ENCODE measurements around the gene DESI1. TPM values are rescaled to one million over a fixed set of nuclear protein-coding genes. Genes with fewer than 3 reads are reported as not detected.
"Not testable (repeated sequence)": the region's sequence is repeated elsewhere in the genome, so short reads cannot be mapped to it uniquely, and the experiment has no call there.

The DESI1 gene
- polyA plus RNA-seq, 1 donor from 2014 or later = 27.5 TPM

- Histone ChIP-seq H3K27me3 (ENCODE audit: insufficient read depth, low read depth, low read length) (no peaks in the 10 kb centered on the region), H3K4me2 (ENCODE audit: low read length) (no peak overlapping the region), H4K20me1 (ENCODE audit: insufficient read depth) (no peaks in the 10 kb centered on the region), H3K4me3 (ENCODE audit: low read length) (no peak overlapping the region), H2AFZ (ENCODE audit: low read depth, low read length) (no peak overlapping the region), H3K9me3 (ENCODE audit: low read length) (no peaks in the 10 kb centered on the region), H3K9ac (ENCODE audit: low read length) (no peak overlapping the region), H3K9me2 (ENCODE audit: insufficient read depth, low read length) (no peaks in the 10 kb centered on the region), H3F3A (ENCODE audit: insufficient read depth, low read length, poor library complexity, severe bottlenecking) (no peaks in the 10 kb centered on the region), H3K79me2 (replicated peaks; ENCODE audit: insufficient read depth, low read length) (no peaks in the 10 kb centered on the region), H3K36me3 (ENCODE audit: insufficient read depth, low read length) (peaks cover under 1% of the 10 kb centered on the region), H3K27ac (ENCODE audit: low read length) (no peak overlapping the region)
- TF ChIP-seq EP300 (conservative IDR thresholded peaks at IDR 0.05; ENCODE audit: poor library complexity, severe bottlenecking) = no peak
- TF ChIP-seq CTCF (IDR thresholded peaks at IDR 0.05; ENCODE audit: poor library complexity, severe bottlenecking) = no peak
- TF ChIP-seq RAD21 (conservative IDR thresholded peaks at IDR 0.05) = no peak
- no peak for TF ChIP-seq EZH2 (IDR thresholded peaks at IDR 0.05; ENCODE audit: borderline replicate concordance, insufficient read depth, low read length, poor library complexity, severe bottlenecking)
- TF ChIP-seq POLR2AphosphoS5 (IDR thresholded peaks at IDR 0.05) = no peak
- no peak for TF ChIP-seq TAF1 (IDR thresholded peaks at IDR 0.05; ENCODE audit: low read depth)
- TF ChIP-seq REST (IDR thresholded peaks at IDR 0.05; ENCODE audit: borderline replicate concordance) = no peak
- TF ChIP-seq MXI1 (conservative IDR thresholded peaks at IDR 0.05; ENCODE audit: poor library complexity, severe bottlenecking) = no peak
- TF ChIP-seq SMC3 (conservative IDR thresholded peaks at IDR 0.05; ENCODE audit: poor library complexity) = no peak
Observed at GRCh38 chr22:41636467-41636866, 15.6 kb upstream of the DESI1 start.

- H3K9me3 ChIP-seq (ENCODE audit: low read length); H3K9me2 ChIP-seq (ENCODE audit: insufficient read depth, low read length); H3K4me2 ChIP-seq (ENCODE audit: low read length); H3K79me2 ChIP-seq (replicated peaks; ENCODE audit: insufficient read depth, low read length); H3K4me3 ChIP-seq (ENCODE audit: low read length); H3K27me3 ChIP-seq (ENCODE audit: insufficient read depth, low read depth, low read length); H3K36me3 ChIP-seq (ENCODE audit: insufficient read depth, low read length); H3K27ac ChIP-seq (ENCODE audit: low read length); H3F3A ChIP-seq (ENCODE audit: insufficient read depth, low read length, poor library complexity, severe bottlenecking); H3K9ac ChIP-seq (ENCODE audit: low read length); H2AFZ ChIP-seq (ENCODE audit: low read depth, low read length); H4K20me1 ChIP-seq (ENCODE audit: insufficient read depth): not testable (repeated sequence)
Observed at GRCh38 chr22:41634610-41635009, 13.8 kb upstream of the DESI1 start.

GRCh38 chr22:41631615-41632014 is 10.8 kb upstream of the DESI1 start:
- not testable (repeated sequence) for H4K20me1 ChIP-seq (ENCODE audit: insufficient read depth); H2AFZ ChIP-seq (ENCODE audit: low read depth, low read length); H3K4me3 ChIP-seq (ENCODE audit: low read length); H3K27me3 ChIP-seq (ENCODE audit: insufficient read depth, low read depth, low read length); H3K4me2 ChIP-seq (ENCODE audit: low read length); H3K9me3 ChIP-seq (ENCODE audit: low read length); H3K36me3 ChIP-seq (ENCODE audit: insufficient read depth, low read length); H3F3A ChIP-seq (ENCODE audit: insufficient read depth, low read length, poor library complexity, severe bottlenecking); H3K9ac ChIP-seq (ENCODE audit: low read length); H3K9me2 ChIP-seq (ENCODE audit: insufficient read depth, low read length); H3K79me2 ChIP-seq (replicated peaks; ENCODE audit: insufficient read depth, low read length); H3K27ac ChIP-seq (ENCODE audit: low read length)

GRCh38 chr22:41631115-41631514 is 10.3 kb upstream of the DESI1 start:
- not testable (repeated sequence) for H3K4me3 ChIP-seq (ENCODE audit: low read length)

More at GRCh38 chr22:41631115-41631514, 10.3 kb upstream of the DESI1 start:
- not testable (repeated sequence) for H3K4me2 ChIP-seq (ENCODE audit: low read length); H3K79me2 ChIP-seq (replicated peaks; ENCODE audit: insufficient read depth, low read length); H3F3A ChIP-seq (ENCODE audit: insufficient read depth, low read length, poor library complexity, severe bottlenecking); H2AFZ ChIP-seq (ENCODE audit: low read depth, low read length); H3K27me3 ChIP-seq (ENCODE audit: insufficient read depth, low read depth, low read length); H3K9me3 ChIP-seq (ENCODE audit: low read length); H3K9ac ChIP-seq (ENCODE audit: low read length); H4K20me1 ChIP-seq (ENCODE audit: insufficient read depth); H3K27ac ChIP-seq (ENCODE audit: low read length); H3K9me2 ChIP-seq (ENCODE audit: insufficient read depth, low read length); H3K36me3 ChIP-seq (ENCODE audit: insufficient read depth, low read length)

Measured in neural cell (in vitro differentiated cells).